K562 (cell line): Measurements from ENCODE around the gene RTBDN. TPM values are rescaled to one million over a fixed set of nuclear protein-coding genes. Genes with fewer than 3 reads are reported as not detected.

Experiments used
- CBFA2T3 ChIP-seq: fragments of 450-650 bp; IDR thresholded peaks from 2 replicates; pipeline ENCODE4 v1.6.1; 2017
- ELF4 ChIP-seq: fragments of 450-650 bp; formaldehyde crosslinking; IDR thresholded peaks from 2 replicates; pipeline ENCODE4 v1.4.0; 2022; ENCODE audit warnings: missing genetic modification characterization
- GATAD2A ChIP-seq: fragments of 450-650 bp; IDR thresholded peaks from 2 replicates; pipeline ENCODE4 v1.6.1; 2017
- HCFC1 ChIP-seq: IDR thresholded peaks from 2 replicates; pipeline ENCODE4 v1.6.1; 2012; ENCODE audit warnings: low read depth, low read length, improper control_type of control experiment
- MAFK ChIP-seq: IDR thresholded peaks from 2 replicates; pipeline ENCODE4 v1.6.1; 2011; ENCODE audit warnings: low read length, improper control_type of control experiment
- MYC ChIP-seq, 2 experiments: fragments of 250-450 bp in 1 of 2; sonication (Bioruptor Pico) in 1 of 2; IDR thresholded peaks; 2 replicates each; pipeline versions ENCODE4 v1.5.1 to v1.6.1; 2012 to 2021; ENCODE audit warnings: low read depth in 2 of 2, borderline replicate concordance in 1 of 2, improper control_type of control experiment in 1 of 2, low read length in 1 of 2, mild to moderate bottlenecking in 1 of 2, moderate library complexity in 1 of 2
- NCOR1 ChIP-seq: fragments of 450-650 bp; IDR thresholded peaks from 2 replicates; pipeline ENCODE4 v1.6.1; 2016; ENCODE audit warnings: mild to moderate bottlenecking, moderate library complexity
- PATZ1 ChIP-seq: fragments of 250-450 bp; sonication (Bioruptor Pico); IDR thresholded peaks from 2 replicates; pipeline ENCODE4 v1.5.0; 2020; ENCODE audit warnings: mild to moderate bottlenecking, borderline replicate concordance
- POLR2AphosphoS2 ChIP-seq: IDR thresholded peaks from 2 replicates; pipeline ENCODE4 v1.6.1; 2012; ENCODE audit warnings: low read length, improper control_type of control experiment
- PTTG1 ChIP-seq: fragments of 450-650 bp; IDR thresholded peaks from 2 replicates; pipeline ENCODE4 v1.6.1; 2016; ENCODE audit warnings: low read depth, mild to moderate bottlenecking, missing genetic modification characterization, missing compliant biosample characterization
- PYGO2 ChIP-seq: fragments of 450-650 bp; IDR thresholded peaks from 2 replicates; pipeline ENCODE4 v1.6.1; 2016; ENCODE audit warnings: mild to moderate bottlenecking, missing genetic modification characterization, moderate library complexity, missing compliant biosample characterization
- RBM22 ChIP-seq: fragments of 200-400 bp; formaldehyde crosslinking; IDR thresholded peaks from 2 replicates; pipeline ENCODE4 v1.6.1; 2018; ENCODE audit warnings: low read length, low read depth; ENCODE audit not compliant: poor library complexity, severe bottlenecking
- SAP30 ChIP-seq: fragments of 200-600 bp; sonication (generic); IDR thresholded peaks from 2 replicates; pipeline ENCODE4 v1.6.1; 2012; ENCODE audit warnings: borderline replicate concordance, low read depth, mild to moderate bottlenecking, moderate library complexity, low read length, control low read depth, inconsistent platforms; ENCODE audit not compliant: insufficient read depth, poor library complexity, severe bottlenecking
- SMARCA5 ChIP-seq: fragments of 450-650 bp; IDR thresholded peaks from 2 replicates; pipeline ENCODE4 v1.6.1; 2016
- SMARCE1 ChIP-seq: fragments of 450-650 bp; IDR thresholded peaks from 2 replicates; pipeline ENCODE4 v1.7.1; 2016; ENCODE audit warnings: mild to moderate bottlenecking
- SRSF3 ChIP-seq: fragments of 200-400 bp; formaldehyde crosslinking; IDR thresholded peaks from 2 replicates; pipeline ENCODE4 v1.6.1; 2016; ENCODE audit warnings: mild to moderate bottlenecking, low read length, moderate library complexity; ENCODE audit not compliant: insufficient read depth
- TAL1 ChIP-seq: fragments of 450-650 bp; IDR thresholded peaks from 2 replicates; pipeline ENCODE4 v1.6.1; 2016; ENCODE audit warnings: mild to moderate bottlenecking
- THRAP3 ChIP-seq: fragments of 450-650 bp; IDR thresholded peaks from 2 replicates; pipeline ENCODE4 v1.6.1; 2016; ENCODE audit warnings: mild to moderate bottlenecking, inconsistent platforms, borderline replicate concordance
- ZNF134 ChIP-seq: fragments of 250-450 bp; sonication (Bioruptor Pico); conservative IDR thresholded peaks from 2 replicates; pipeline ENCODE4 v1.4.0; 2020
- ZNF830 ChIP-seq: fragments of 250-450 bp; sonication (Bioruptor Pico); IDR thresholded peaks from 2 replicates; pipeline ENCODE4 v1.5.0; 2021; ENCODE audit warnings: mild to moderate bottlenecking
- polyA plus RNA-seq, 8 experiments: library from polyadenylated mRNA; depleted of rRNA in 4 of 8; stranded (reverse) in 5 of 8; unstranded in 3 of 8; fragments of >200 nt; fragmentation: Nextera tagmentation in 2 of 8; fragmentation: Illumina TruSeq in 1 of 8; extraction: Ambion mirVana in 2 of 8; extraction: Trizol in 1 of 8; gene quantifications; 2 replicates each; pipeline versions ENCODE4 v1.2.1 to v1.2.3, GENCODE V29; 2011 to 2014; ENCODE audit warnings: inconsistent platforms in 1 of 8, missing spikeins in 1 of 8
- total RNA-seq, 7 experiments: library from RNA; depleted of rRNA in 6 of 7; stranded (reverse); fragments of >200 nt in 6 of 7; fragmentation: Illumina TruSeq in 2 of 7; extraction: Trizol in 2 of 7; gene quantifications; 2 replicates each; pipeline versions ENCODE4 v1.2.1 to v1.2.3, GENCODE V29; 2011 to 2021; ENCODE audit warnings: low replicate concordance in 1 of 7
- TF ChIP-seq, protein P1 (sequence below): sonication (generic); formaldehyde crosslinking; IDR thresholded peaks from 2 replicates; pipeline ENCODE4 v1.8.0; 2023; ENCODE audit warnings: mild to moderate bottlenecking, missing genetic modification reagents

RTBDN gene
- total and polyA plus RNA-seq, 9 of the 15 experiments (the other 6 are each of a cell fraction or from before 2014, with no cell fraction given) = 0.20 to 2.3 (median 0.72) TPM; not detected in 1

DNA sequence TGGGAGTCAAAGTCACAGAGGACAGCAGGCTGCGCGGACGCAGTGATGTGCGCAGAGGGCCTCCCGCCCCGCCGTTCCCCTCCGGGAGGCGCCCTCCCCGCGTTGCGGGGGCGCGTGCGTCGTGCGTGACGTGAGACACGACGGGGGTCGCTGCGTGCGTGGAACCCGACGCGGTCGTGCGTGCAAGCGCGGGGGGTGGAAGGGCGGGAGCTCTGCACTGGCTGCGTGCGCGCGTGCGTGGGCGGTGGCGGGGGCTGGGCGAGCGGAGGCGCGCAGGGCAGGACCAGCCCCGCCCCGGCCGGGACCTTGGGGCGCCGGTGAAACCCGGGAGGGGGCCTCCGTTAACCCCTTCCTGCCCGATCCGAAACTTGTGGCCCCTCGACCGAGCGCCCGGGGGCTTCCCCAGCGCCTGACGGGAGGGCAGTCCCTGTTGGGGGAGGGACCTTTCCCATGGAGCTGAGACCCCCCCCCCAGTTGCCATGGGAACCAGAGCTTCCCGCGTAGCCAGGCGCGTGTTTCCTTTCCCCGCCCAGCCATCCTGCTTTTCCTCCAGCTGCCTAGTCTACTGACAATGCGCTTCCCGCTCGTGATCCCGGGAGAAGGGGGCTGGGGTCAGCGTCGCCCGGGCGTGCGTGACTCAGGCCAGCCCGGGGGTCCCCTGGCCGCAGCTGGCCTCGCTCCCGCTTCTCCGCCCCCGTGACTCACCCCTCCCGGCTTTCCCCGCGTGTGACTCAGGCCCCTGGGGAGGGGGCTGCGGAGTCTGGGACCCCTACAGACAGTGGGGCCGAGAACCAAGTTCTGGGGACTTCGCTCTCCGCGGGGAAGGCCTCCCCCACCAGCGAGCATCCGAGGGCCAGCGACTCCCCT is 51.7 kb downstream of the RTBDN start (continued):
- TF ChIP-seq, protein P1, sequence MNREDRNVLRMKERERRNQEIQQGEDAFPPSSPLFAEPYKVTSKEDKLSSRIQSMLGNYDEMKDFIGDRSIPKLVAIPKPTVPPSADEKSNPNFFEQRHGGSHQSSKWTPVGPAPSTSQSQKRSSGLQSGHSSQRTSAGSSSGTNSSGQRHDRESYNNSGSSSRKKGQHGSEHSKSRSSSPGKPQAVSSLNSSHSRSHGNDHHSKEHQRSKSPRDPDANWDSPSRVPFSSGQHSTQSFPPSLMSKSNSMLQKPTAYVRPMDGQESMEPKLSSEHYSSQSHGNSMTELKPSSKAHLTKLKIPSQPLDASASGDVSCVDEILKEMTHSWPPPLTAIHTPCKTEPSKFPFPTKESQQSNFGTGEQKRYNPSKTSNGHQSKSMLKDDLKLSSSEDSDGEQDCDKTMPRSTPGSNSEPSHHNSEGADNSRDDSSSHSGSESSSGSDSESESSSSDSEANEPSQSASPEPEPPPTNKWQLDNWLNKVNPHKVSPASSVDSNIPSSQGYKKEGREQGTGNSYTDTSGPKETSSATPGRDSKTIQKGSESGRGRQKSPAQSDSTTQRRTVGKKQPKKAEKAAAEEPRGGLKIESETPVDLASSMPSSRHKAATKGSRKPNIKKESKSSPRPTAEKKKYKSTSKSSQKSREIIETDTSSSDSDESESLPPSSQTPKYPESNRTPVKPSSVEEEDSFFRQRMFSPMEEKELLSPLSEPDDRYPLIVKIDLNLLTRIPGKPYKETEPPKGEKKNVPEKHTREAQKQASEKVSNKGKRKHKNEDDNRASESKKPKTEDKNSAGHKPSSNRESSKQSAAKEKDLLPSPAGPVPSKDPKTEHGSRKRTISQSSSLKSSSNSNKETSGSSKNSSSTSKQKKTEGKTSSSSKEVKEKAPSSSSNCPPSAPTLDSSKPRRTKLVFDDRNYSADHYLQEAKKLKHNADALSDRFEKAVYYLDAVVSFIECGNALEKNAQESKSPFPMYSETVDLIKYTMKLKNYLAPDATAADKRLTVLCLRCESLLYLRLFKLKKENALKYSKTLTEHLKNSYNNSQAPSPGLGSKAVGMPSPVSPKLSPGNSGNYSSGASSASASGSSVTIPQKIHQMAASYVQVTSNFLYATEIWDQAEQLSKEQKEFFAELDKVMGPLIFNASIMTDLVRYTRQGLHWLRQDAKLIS (CRISPR knock-in tag) = 0 out of 2 replicates have a peak, but pooled peaks have one; percentile 34
- no peak for TF ChIP-seq SRSF3
- no peak for TF ChIP-seq SMARCA5
- TF ChIP-seq ZNF830 (CRISPR knock-in tag) = no peak
- no peak for TF ChIP-seq MAFK
- peak; percentile 96 for TF ChIP-seq RBM22
- TF ChIP-seq HCFC1 = no peak
- 0 out of 2 replicates have a peak, but pooled peaks have one; percentile 16 for TF ChIP-seq ZNF134 (CRISPR knock-in tag)
- TF ChIP-seq ELF4 (CRISPR knock-in tag) = no peak
- peak; percentile 39; the same call in 1 of the 2 replicates for TF ChIP-seq SMARCE1
- peak; percentile 100 for TF ChIP-seq GATAD2A
- no peak for TF ChIP-seq PYGO2 (tag)
- peak; percentile 76 for TF ChIP-seq MYC (IDR thresholded peaks at IDR 0.05; ENCODE audit: low read depth, low read length)
- TF ChIP-seq MYC (CRISPR knock-in tag; IDR thresholded peaks at IDR 0.05; ENCODE audit: borderline replicate concordance, low read depth) = no peak
- no peak for TF ChIP-seq POLR2AphosphoS2
- TF ChIP-seq CBFA2T3 = no peak; the same call in none of the 2 replicates
- peak; percentile 48 for TF ChIP-seq NCOR1
- TF ChIP-seq SAP30 = peak; percentile 41
- TF ChIP-seq THRAP3 = no peak; the same call in 1 of the 2 replicates
- no peak for TF ChIP-seq TAL1
- peak; percentile 71; the same call in 1 of the 2 replicates for TF ChIP-seq PATZ1 (CRISPR knock-in tag)
- TF ChIP-seq PTTG1 (tag) = no peak
